HG03469 (cell line): ENCODE data around the gene CACNB1.
"Not testable (repeated sequence)": the region's sequence is repeated elsewhere in the genome, so short reads cannot be mapped to it uniquely, and the experiment has no call there.

Source experiments
- ATAC-seq: cut with Tn5 transposase; IDR thresholded peaks from one replicate; pipeline ENCODE4 v1.9.1; 2021; ENCODE audit warnings: mild to moderate bottlenecking, moderate library complexity, moderate number of reproducible peaks; ENCODE audit not compliant: unreplicated experiment

The CACNB1 gene

GRCh38 chr17:39129544-39129943, 67.9 kb downstream of the CACNB1 start:
- not testable (repeated sequence) for ATAC-seq

GRCh38 chr17:39126436-39126835, 71.0 kb downstream of the CACNB1 start:
- no peak for ATAC-seq

GRCh38 chr17:39125143-39125875, 72.2 kb downstream of the CACNB1 start:
- ATAC-seq: no peak

GRCh38 chr17:39123627-39124026, 73.8 kb downstream of the CACNB1 start:
- ATAC-seq: no peak
